Measurements from ENCODE around the gene TUBA8.

DNA sequence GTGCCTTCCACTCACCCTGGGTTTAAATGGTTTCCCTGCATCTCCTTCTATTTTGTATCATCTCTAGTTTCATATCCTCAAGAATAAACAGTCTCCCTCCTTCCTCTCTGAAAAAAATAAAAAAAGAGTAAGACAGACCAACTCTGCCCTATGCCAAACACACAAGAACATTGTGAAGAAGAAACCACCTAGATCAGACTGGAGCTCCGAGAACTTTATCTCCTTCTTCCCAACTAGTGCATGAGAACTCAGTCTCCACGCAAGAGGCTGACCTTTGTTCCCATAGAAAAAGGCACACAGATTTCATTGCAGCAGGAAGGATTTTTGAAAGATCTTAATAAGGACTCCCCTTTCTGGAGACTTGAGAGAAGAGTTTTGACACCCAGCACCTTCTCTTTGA is 41.6 kb upstream of the TUBA8 start:
- TF ChIP-seq EZH2 (IDR thresholded peaks at IDR 0.05; ENCODE audit: low read length, missing control alignments) (no peak), CTCF (conservative IDR thresholded peaks at IDR 0.05 in 1 of 2, IDR thresholded peaks at IDR 0.05 in 1 of 2; ENCODE audit: low read depth in 1 of 2, low read length in 2 of 2) (no peak)

Data from fibroblast of lung (primary cell).